Activated T-helper 1 cell treated with Interleukin-2 at 50 U/mL for 16 hours (primary cell): ENCODE data around the gene GUK1.
"Not testable (repeated sequence)": the region's sequence is repeated elsewhere in the genome, so short reads cannot be mapped to it uniquely, and the experiment has no call there.

Experiments
- DNase-seq: peaks from one replicate; pipeline ENCODE4 v3.0.0-alpha.2; 2020; ENCODE audit warnings: low read depth

The GUK1 gene

GRCh38 chr1:228177183-228177475, 37.0 kb downstream of the GUK1 start:
- DNase-seq: no peak

- DNase-seq: no peak
Observed at GRCh38 chr1:228177721-228178710, 37.9 kb downstream of the GUK1 start.

DNA sequence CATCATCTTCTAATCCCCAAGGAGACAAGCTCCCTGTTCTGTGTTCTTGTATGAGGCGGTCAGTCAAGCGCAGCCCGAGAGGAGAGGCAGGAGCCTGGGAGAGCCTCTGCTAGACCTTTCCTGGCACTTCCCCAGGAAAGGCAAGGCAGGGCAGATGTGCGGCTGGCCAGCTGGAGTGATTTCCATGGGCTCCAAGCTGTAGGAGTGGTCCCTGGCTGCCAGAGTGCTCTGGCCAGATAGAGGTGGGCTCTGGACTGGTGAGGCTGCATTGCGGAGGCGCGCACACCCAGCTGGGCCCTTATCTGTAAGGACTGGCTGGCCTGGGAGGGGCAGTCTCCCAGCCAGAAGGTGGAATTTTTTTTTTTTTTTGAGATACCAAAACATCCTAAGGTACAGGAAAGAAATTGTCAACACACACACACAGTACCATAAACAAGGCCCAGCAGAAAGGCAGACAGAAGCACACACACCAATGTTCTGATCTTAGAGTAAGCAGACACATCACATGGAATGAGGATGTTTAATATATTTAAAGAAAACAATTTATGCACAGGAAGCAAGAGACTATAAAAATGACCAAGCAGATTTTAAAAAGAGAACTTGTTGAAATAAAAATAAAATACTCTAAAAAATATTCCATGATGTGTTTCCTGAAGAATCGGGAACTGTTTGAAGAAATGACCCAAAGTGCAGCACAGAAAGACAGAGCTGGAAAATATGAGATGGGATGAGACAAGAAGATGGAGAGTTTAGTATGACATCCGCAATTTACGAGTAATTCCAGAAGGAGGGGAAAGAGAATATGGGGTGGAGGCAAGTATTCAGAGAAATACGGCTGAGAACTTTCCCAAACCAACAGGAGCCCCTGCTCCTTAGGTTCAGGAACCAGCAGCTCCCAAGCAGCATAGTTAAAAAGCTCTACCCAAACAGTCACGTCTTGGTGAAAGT, 38.9 kb downstream of the GUK1 start:
- DNase-seq: no peak

GRCh38 chr1:228180271-228180958, 40.3 kb downstream of the GUK1 start:
- DNase-seq: no peak

DNA sequence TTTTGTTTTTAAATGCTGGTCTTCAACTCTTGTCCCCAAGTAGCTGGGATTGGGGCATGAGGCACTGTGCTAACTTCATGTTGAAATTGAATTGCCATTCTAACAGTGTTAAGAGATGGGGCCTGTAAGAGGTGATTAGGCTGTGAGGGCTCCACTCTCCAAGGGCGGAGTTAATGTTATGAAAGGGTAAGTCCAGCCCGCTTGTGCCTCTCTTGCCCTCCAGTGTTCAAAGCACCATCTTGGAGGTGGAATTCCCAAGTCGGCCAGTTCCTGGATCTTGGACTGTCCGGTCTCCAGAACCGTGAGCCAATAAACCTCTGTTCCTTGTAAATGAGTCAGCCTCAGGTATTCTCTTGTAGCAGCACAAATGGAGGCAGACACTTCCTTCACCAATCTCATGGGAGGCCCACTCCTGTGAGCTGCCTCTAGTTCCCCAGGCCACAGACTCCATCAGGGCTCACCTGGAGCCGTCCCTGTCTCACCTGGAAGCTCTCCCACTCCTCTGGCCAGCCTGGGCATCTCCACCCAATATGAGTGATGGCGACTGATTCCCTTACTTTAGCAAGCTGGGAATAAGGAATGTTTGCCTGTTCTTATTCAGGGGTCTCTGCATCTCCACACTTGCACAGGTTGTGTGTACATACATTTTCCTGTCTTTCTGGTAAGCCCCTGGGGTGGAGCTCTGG, 41.0 kb downstream of the GUK1 start:
- no peak for DNase-seq

GRCh38 chr1:228181645-228182034, 41.6 kb downstream of the GUK1 start:
- DNase-seq: no peak

GRCh38 chr1:228182296-228183030, 42.4 kb downstream of the GUK1 start:
- DNase-seq: no peak

GRCh38 chr1:228184152-228184551, 44.1 kb downstream of the GUK1 start:
- DNase-seq: no peak

DNA sequence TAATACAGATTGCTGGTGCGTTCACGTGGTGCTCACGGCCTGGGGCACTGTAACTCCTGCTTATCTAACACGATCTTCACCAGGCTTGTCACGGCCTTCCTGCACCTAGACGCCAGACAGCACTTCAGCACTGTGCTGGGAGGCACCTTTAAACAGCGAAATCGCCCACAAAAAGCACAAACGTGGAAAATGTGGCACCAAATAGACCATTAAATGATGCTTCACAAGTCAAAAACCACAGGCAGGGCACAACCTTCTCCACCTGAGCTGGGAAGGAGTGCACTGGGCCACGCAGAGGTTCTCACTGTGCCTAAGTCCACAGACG, 45.5 kb downstream of the GUK1 start:
- DNase-seq: peak; percentile 50

DNA sequence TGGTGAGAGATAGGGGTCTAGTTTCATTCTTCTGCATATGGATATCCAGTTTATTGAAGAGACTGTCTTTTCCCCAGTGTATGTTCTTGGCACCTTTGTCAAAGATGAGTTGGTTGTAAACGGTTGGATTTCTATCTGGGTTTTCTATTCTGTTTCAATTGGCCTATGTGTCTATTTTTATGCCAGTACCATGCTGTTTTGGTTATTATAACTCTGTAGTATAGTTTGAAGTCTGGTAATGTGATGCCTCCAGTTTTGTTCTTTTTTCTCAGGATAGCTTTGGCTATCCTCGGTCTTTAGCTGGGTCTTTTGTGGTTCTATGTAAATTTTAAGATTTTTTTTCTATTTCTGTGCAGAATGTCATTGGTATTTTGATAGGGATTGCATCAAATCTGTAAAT, 48.2 kb downstream of the GUK1 start:
- DNase-seq: not testable (repeated sequence)

GRCh38 chr1:228190182-228190581, 50.1 kb downstream of the GUK1 start:
- no peak for DNase-seq

DNA sequence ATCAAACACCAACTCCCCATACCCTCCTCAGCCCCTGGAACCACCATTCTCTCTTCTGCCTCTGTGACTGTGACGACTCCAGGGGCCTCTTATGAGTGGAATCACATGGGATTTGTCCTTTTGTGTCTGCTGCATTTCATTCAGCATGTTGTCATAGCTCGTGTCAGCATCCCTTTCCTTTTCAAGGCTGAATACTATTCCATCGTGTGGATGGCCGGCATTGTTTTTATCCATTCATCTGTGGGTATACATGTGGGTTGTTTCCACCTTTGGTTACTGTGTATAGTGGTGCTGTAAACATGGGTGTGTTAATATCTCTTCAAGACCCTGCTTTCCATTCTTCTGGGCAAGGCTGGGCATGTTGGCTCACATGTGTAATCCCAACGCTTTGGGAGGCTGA, 50.7 kb downstream of the GUK1 start:
- no peak for DNase-seq

GRCh38 chr1:228194436-228194835, 54.4 kb downstream of the GUK1 start:
- no peak for DNase-seq

GRCh38 chr1:228194921-228195812, 55.1 kb downstream of the GUK1 start:
- no peak for DNase-seq

DNA sequence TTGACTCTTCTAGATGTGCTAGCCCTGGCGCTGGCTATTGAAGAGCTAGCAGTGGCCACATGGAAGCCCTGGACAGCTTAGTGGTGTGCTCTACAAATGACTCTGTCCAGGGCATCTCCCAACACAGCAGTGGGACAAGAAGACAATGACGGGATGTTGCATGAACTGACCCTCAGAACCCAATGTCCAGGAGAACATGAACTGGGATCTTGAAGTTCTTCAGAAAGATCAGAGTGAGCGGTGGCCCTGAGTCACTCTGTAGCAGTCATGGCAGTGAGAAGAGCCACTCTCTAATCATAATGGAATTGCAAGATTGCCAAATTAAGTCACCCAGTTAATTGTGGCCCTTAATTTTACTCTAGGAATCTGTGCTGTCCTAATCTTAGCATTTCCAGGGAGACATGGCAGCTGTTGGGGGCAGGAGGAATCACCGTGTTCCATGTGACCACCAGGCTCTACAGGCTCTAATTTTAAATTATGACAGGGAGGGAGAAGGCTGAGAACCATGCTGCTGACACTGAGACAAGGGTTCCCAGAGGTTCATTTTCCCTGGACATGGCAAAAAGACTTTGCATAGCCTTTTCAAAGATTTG, 57.6 kb downstream of the GUK1 start:
- DNase-seq: no peak
